ENCODE data around the gene IFNGR1. TPM values are rescaled to one million over a fixed set of nuclear protein-coding genes. Genes with fewer than 3 reads are reported as not detected.

Gene IFNGR1
- total and polyA plus RNA-seq, 2 of the 13 experiments (the other 11 are each of a cell fraction or from before 2014, with no cell fraction given): 82.8 to 87.8 TPM

DNA sequence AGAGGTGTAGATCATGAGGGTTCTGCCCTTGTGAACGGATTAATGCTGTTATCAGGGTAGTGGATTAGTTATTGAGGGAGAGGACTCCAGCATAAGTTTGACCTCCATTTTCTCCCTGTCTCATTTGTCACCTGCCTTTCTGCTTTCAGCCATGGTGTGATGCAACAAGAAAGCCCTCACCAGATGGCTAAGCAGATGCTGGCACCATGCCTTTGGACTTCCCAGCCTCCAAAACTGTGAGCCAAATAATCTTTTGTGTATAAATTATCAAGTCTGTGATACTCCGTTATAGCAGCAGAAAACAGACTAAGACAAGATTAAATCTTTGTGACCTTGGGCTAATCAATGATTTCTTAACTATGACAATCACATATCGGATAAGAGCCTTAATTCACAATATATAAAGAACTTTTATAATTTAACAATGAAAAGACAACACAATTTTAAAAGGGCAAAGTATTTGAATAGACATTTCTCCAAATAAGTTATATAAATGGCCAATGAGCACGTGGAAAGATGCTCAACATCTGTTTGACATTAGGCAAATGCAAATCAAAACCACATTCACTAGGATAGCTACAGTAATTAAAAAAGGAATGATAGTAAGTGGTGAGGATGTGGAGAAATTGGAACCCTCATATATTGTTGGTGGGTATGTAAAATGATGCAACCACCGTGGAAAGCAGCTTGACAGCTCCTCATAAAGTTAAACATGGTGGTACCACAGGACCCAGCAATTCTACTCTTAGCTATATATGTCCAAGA is 45.3 kb upstream of the IFNGR1 start:
- WGBS (ENCODE audit: low lambda C conversion rate): 49% methylated on average over 5 of the region's 5 CpGs
- ChIA-PET POLR2A (no interaction called here), CTCF (ENCODE audit: low intra/inter-chr PET ratio, low total read pairs) (no interaction called here)
- intact Hi-C loops (cut with micrococcal nuclease; ENCODE audit: unreplicated experiment) (no loop called here), in situ Hi-C loops (cut with HindIII; ENCODE audit: extremely low pct_ligation_motif_present, low pct_unique_long_range_greater_than_20kb) (loop anchor here (5.0 kb wide), 1 partner anchor 172 kb away; no protein-coding TSS in a partner anchor)
- Histone ChIP-seq H3K9me3 (ENCODE audit: low read length) (no peaks in the 10 kb centered on the region), H3K4me1 (ENCODE audit: insufficient read depth, low read length) (peaks cover 22% of the 10 kb centered on the region), H3K36me3 (replicated peaks in 1 of 2; ENCODE audit: control insufficient read depth in 1 of 2, insufficient read depth in 2 of 2, low read length in 2 of 2) (no peaks in the 10 kb centered on the region), H3K27ac (ENCODE audit: extremely low read length, insufficient read depth, low read length) (no peak overlapping the region), H3K4me3 (replicated peaks in 1 of 3; ENCODE audit: insufficient read depth in 1 of 3, low read depth in 2 of 3, low read length in 3 of 3) (no peak overlapping the region), H3K79me2 (ENCODE audit: insufficient read depth, low read length) (no peaks in the 10 kb centered on the region), H3K27me3 (ENCODE audit: control insufficient read depth in 1 of 2, insufficient read depth in 2 of 2, low read length in 2 of 2) (no peaks in the 10 kb centered on the region), H2AFZ (ENCODE audit: low read length) (no peak overlapping the region), H4K20me1 (ENCODE audit: insufficient read depth, low read length) (no peaks in the 10 kb centered on the region), H3K4me2 (ENCODE audit: low read depth, low read length) (no peak overlapping the region), H3K9ac (ENCODE audit: insufficient read depth, low read depth, low read length) (no peak overlapping the region)
- no peak for DNase-seq (ENCODE audit: low spot score)
- TF ChIP-seq ZNF564 (CRISPR knock-in tag; IDR thresholded peaks at IDR 0.05) (peak; percentile 31; the same call in 1 of the 2 replicates), FOXJ3 (CRISPR knock-in tag; IDR thresholded peaks at IDR 0.05; ENCODE audit: borderline replicate concordance) (no peak)
- FAIRE-seq: no peak
- no peak for ATAC-seq
- BruUV-seq (replicated peaks): no TSS peak

DNA sequence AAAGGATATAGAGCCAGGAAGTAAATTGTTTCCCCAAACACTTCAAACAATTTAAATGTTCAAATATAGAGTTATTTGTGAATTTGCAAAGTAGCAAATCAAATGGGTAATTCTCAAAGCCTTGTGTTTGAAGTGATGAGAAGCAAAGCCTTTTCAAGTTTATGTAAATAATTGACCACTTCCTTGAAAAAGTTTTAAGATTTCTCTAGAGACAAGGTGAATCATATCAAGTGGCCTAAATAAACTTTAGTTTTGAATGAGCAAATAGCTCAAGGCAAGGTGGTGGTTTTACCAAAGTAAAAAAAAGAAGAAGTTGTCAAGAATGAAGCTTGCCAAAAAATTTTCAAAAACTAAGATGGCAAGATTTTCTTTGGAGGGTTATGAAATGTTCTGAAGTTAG is 42.6 kb upstream of the IFNGR1 start:
- Histone ChIP-seq H3K4me2 (ENCODE audit: low read depth, low read length) (no peak overlapping the region), H3K4me3 (replicated peaks in 1 of 3; ENCODE audit: insufficient read depth in 1 of 3, low read depth in 2 of 3, low read length in 3 of 3) (no peak overlapping the region), H3K4me1 (ENCODE audit: insufficient read depth, low read length) (peaks cover 36% of the 10 kb centered on the region), H4K20me1 (ENCODE audit: insufficient read depth, low read length) (no peaks in the 10 kb centered on the region), H3K27ac (ENCODE audit: extremely low read length, insufficient read depth, low read length) (no peak overlapping the region), H2AFZ (ENCODE audit: low read length) (no peak overlapping the region), H3K9ac (ENCODE audit: insufficient read depth, low read depth, low read length) (no peak overlapping the region), H3K27me3 (ENCODE audit: control insufficient read depth in 1 of 2, insufficient read depth in 2 of 2, low read length in 2 of 2) (no peaks in the 10 kb centered on the region), H3K79me2 (ENCODE audit: insufficient read depth, low read length) (no peaks in the 10 kb centered on the region), H3K9me3 (ENCODE audit: low read length) (no peaks in the 10 kb centered on the region), H3K36me3 (replicated peaks in 1 of 2; ENCODE audit: control insufficient read depth in 1 of 2, insufficient read depth in 2 of 2, low read length in 2 of 2) (no peaks in the 10 kb centered on the region)
- ATAC-seq (no peak), FAIRE-seq (peak; percentile 23), DNase-seq (ENCODE audit: low spot score) (no peak)
- intact Hi-C loops (cut with micrococcal nuclease; ENCODE audit: unreplicated experiment) (no loop called here), in situ Hi-C loops (cut with HindIII; ENCODE audit: extremely low pct_ligation_motif_present, low pct_unique_long_range_greater_than_20kb) (no loop called here)
- CTCF ChIA-PET (ENCODE audit: low intra/inter-chr PET ratio, low total read pairs): no interaction called here
- POLR2A ChIA-PET: no interaction called here
- BruUV-seq (replicated peaks): no TSS peak
- TF ChIP-seq, protein P1, sequence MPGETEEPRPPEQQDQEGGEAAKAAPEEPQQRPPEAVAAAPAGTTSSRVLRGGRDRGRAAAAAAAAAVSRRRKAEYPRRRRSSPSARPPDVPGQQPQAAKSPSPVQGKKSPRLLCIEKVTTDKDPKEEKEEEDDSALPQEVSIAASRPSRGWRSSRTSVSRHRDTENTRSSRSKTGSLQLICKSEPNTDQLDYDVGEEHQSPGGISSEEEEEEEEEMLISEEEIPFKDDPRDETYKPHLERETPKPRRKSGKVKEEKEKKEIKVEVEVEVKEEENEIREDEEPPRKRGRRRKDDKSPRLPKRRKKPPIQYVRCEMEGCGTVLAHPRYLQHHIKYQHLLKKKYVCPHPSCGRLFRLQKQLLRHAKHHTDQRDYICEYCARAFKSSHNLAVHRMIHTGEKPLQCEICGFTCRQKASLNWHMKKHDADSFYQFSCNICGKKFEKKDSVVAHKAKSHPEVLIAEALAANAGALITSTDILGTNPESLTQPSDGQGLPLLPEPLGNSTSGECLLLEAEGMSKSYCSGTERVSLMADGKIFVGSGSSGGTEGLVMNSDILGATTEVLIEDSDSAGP (CRISPR knock-in tag; IDR thresholded peaks at IDR 0.05; ENCODE audit: borderline replicate concordance): no peak
- no peak for TF ChIP-seq DDIT3 (CRISPR knock-in tag; IDR thresholded peaks at IDR 0.05)
- TF ChIP-seq TBX3 (IDR thresholded peaks at IDR 0.05; ENCODE audit: borderline replicate concordance): no peak
- TF ChIP-seq SAP130 (CRISPR knock-in tag; IDR thresholded peaks at IDR 0.05; ENCODE audit: low read depth): 0 out of 2 replicates have a peak, but pooled peaks have one; percentile 3
- TF ChIP-seq CSRNP1 (CRISPR knock-in tag; IDR thresholded peaks at IDR 0.05): no peak

Measured in HepG2 (cell line).